NCI-H1417 (cell line): Measurements from ENCODE around the gene GLCCI1.
"Not testable (repeated sequence)": the region's sequence is repeated elsewhere in the genome, so short reads cannot be mapped to it uniquely, and the experiment has no call there.

Experiments
- DNase-seq, 3 experiments: peaks; one replicate each; lab custom pipeline; 2025; lab: John Stamatoyannopoulos, UW

GLCCI1 gene

DNA sequence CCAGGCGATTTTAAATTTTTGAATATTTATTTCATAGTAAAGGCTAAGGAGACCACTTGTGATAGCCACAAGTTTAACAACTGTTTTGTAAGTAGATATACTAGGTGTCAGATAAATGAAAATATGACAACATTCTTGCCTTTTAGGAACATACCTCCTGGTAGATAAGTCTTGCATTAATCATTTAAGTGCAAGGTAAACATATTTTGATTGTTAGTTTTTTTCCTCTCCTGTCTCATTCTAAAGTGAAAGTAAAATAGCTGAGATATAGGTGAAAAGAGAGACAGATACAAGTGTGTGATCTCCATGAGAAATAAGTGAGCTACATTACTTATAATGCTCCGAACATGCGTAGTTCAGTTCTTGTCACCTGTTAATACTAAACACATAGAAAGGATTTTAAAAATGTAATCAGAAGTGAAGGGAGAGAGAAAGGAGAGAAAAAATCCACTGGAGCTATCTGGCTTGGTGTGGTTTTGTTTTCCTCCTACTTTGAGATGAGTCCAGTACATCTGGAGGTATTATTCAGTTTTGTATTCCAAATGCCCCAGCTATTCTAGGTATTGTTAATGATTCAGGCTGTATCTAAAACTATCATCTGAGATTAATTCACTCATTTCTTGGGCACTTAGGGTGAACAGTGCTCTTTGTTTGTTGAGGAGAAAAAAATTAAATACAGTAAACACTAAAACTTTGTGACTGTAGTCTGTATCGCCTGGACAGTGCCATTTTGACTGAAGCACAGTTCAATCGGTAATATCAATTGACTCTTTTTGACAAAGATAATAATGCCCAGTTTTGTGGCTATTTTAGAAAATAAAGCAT, 21.2 kb downstream of the GLCCI1 start:
- no peak for DNase-seq

DNA sequence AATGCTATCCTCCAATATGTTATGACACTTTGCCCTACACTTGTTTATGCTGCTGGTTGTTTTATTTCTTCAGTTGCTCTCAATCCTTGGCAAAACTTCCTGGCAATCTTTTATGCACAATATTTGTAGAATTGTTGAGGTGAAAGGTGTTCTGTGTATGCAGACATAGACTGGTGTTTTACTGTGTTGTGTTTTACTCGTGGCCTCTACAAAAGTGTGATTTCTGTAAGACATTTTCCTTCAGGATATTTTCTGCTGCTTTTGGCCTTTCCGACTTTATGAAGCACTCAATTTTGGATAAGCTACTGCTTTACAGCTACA, 21.8 kb downstream of the GLCCI1 start:
- no peak for DNase-seq

- peak in 1 of 3 experiments; percentile 13 for DNase-seq
Measured at GRCh38 chr7:7992506-7992905, 23.9 kb downstream of the GLCCI1 start.

DNA sequence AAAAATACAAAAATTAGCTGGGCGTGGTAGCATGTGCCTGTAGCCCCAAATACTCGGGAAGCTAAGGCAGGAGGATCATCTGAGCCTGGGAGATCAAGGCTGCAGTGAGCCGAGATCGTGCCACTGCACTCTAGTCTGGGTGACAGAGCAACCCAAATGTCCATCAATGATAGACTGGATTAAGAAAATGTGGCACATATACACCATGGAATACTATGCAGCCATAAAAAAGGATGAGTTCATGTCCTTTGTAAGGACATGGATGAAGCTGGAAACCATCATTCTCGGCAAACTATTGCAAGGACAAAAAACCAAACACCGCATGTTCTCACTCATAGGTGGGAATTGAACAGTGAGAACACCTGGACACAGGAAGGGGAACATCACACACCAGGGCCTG, 26.8 kb downstream of the GLCCI1 start:
- not testable (repeated sequence) for DNase-seq

- no peak for DNase-seq
Measured at GRCh38 chr7:7996568-7996967, 28.0 kb downstream of the GLCCI1 start.

GRCh38 chr7:8000315-8000941, 31.8 kb downstream of the GLCCI1 start:
- no peak for DNase-seq

- DNase-seq: no peak
Measured at GRCh38 chr7:8003077-8003476, 34.5 kb downstream of the GLCCI1 start.

DNA sequence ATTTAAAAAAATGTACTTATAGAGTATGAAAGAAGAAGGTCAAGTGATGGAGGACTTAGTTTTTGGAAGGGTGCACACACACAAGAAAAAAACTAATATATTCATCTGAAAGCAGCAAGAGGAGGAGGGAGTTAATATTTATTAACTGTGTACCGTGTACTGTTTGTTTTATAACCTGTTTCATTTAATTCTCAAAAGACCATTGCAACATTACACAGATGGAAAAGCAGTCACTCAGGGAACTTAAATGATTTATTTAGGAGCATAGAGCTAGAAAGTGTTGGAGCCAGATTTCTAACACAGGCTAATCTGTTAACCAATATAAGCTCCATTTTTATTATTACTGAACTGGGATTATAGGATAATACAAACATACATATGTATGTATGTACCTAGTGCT, 36.7 kb downstream of the GLCCI1 start:
- no peak for DNase-seq

DNA sequence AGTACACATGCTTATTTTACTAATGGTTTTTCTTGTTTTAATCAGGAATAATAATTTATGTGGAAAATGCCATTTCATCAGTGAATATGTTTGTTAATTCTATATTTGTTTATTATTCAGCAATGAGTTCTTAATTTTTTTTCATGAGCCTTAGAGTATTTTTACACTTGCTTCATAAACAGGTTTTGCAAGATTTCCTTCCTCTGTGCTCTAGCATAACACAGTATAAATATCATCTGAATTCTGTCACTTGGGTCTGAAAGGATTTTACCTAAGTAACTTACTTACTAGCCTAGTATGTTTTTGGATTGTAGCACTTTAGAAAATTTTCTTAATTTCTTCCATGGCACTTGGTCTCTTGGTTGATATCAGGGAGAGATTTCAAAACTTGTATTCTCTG, 45.8 kb downstream of the GLCCI1 start:
- DNase-seq: no peak

DNA sequence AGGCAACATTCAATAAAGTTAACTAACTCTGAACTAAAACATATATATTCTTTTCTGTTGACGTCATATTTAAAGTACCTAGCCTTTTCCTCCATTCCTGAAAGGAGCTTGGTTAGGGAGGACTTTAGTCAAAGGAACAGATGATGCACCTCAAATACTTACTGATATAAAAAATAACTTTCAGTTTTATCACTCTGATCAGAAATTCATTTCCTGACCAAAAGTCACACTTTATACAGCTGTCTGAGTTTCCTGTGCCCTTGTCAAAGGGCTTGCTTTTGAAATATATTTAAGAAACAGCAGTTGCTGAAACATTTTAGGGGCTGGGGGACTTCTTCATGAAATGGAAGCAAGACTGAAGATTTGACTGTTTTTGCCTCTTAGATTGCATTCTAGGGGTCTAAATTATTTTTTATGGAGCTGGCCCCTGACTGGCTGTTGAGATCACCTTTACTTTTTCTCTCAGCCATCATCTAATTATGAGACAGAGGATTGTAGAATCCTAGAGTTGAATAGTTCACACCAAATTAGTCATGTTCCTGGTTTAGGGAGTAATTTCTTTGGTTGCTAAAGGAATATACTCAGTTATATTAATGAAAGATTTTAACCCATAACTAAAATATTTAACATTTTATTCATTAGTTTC, 46.6 kb downstream of the GLCCI1 start:
- no peak for DNase-seq

DNA sequence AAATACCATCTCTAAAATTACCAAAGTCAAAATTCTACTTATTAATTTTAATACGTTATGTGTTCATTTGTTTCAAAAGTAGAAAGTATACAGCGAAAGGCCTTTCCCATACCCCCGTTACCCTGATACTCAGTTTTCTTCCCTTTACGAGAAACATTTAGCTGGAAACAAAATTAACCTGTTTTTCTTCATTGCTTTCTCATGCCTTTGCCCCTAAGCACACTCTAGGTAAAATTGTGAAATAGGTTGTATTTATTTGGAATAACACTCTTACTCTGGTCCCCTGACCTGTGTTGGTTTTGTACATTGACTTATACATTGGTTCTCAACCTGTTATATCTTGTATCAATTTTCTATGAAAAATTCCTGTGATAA, 47.1 kb downstream of the GLCCI1 start:
- no peak for DNase-seq

GRCh38 chr7:8017423-8017822, 48.8 kb downstream of the GLCCI1 start:
- no peak for DNase-seq

GRCh38 chr7:8018961-8019360, 50.4 kb downstream of the GLCCI1 start:
- DNase-seq: no peak

DNA sequence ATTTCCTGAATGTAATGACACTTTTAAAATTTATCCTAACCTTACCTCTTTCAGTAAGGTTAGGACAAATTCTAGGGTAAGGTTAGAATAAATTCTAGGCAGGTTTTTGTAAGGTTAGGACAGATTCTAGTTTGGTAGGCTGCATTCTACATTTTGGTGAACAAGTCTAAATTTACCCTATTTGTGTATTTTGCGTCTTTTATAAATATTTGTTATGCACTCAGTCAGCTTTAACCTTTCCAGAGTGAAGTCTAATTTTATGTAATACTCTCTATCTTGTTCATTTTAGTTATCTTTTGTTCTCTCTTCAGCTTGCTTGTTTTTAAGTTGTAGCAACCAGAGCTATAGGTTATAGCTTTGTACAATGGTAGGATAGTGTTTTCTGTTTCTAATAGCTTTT, 54.0 kb downstream of the GLCCI1 start:
- DNase-seq: no peak

GRCh38 chr7:8035192-8035591, 66.6 kb downstream of the GLCCI1 start:
- no peak for DNase-seq

GRCh38 chr7:8035647-8036518, 67.3 kb downstream of the GLCCI1 start:
- no peak for DNase-seq

DNA sequence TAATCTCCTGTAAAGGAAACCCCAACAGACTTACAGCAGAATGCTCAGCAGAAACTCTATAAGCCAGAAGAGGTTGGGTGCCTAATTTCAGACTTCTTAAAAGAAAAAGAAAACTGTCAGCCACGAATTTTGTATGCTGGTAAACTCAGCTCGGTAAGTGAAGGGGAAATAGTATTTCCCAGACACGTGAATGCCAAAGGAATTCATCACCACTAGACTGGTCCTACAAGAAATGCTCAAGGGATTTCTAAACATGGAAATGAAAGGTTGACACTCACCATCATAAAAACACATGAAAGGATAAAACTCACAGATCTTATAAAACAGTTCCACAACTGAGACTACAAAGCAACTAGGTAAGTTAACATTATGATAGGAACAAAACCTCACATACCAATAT, 68.6 kb downstream of the GLCCI1 start:
- no peak for DNase-seq

GRCh38 chr7:8040768-8041369, 72.3 kb downstream of the GLCCI1 start:
- no peak for DNase-seq

DNA sequence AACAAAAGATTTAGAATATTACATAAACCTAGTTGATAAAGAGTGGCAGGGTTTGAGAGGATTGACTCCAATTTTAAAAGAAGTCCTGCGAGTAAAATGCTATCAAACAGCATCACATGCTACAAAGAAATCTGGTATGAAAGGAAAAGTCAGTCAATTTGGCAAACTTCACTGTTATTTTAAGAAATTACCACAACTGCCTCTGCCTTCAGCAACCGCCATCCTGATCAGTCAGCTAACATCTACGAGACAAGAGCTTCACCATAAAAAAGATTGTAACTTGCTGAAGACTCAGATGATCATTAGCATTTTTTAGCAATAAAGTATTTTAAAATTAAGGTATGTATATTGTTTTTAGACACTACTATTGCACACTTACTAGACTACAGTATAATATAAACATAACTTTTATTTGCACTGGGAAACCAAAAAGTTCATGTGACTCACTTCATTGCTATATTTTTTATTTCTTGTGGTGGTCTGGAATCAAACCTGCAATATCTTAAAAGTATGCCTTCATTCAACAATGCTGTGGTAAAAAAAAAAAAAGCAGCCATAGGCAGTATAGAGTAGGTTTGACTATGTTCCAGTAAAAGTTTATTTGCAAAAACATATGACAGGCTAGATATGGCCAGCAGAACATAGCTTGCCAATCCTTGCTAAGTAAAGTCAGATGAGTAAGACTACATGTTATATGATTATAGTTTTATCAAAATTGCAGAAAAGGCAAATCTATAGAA, 74.4 kb downstream of the GLCCI1 start:
- DNase-seq: no peak

- no peak for DNase-seq
Measured at GRCh38 chr7:8044761-8045430, 76.3 kb downstream of the GLCCI1 start.

GRCh38 chr7:8048067-8048466, 79.5 kb downstream of the GLCCI1 start:
- DNase-seq: not testable (repeated sequence)
